ENCODE data around the gene SMC1B.
A peak's percentile ranks its signal among the peaks of the same experiment; 100 is the strongest.

Gene SMC1B

DNA sequence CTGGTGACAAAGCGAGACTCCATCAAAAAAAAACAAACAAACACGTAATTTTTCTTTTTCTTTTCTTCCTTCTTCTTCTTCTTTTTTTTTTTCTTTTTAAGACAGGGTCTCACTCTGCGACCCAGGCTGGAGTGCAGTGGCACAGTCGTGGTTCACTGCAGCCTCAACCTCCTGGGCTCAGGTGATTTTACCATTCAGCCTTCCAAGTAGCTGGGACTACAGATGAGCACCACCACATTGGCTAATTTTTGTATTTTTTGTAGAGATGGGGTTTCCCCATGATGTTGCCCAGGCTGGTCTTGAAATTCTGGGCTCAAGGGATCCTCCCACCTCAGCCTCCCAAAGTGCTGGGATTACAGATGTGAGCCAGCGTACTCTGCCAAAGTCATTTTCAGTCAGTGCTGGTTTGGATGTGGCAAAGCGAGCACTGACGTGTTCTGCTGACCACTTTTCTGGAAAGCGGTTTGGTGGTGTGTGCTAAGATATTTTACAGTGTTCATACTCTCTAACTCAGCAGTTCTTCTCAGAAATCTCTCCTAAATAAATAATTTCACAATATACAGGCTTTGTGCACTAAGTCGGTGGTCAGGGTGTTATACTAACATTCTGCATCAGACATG, 92.9 kb downstream of the SMC1B start:
- DNase-seq (ENCODE audit: low read depth) = no peak

DNA sequence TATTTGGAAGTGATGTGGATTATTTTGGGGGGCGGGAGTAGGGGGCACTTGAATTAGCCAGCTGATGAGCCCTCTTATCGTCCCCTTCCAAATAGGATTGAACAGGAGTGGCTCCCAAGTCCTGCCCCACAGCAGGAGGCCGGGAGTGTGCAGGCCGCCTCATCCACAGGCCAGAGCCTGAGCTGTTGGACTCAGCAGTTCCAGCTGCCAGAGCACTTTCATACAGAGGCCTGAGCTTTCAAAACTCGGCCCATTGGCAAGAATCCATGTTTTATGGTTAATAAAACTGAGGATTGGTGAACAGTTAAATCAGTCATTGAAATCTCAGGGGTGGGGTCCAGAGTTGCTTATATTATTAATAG, 94.1 kb downstream of the SMC1B start:
- no peak for DNase-seq (ENCODE audit: low read depth)

DNA sequence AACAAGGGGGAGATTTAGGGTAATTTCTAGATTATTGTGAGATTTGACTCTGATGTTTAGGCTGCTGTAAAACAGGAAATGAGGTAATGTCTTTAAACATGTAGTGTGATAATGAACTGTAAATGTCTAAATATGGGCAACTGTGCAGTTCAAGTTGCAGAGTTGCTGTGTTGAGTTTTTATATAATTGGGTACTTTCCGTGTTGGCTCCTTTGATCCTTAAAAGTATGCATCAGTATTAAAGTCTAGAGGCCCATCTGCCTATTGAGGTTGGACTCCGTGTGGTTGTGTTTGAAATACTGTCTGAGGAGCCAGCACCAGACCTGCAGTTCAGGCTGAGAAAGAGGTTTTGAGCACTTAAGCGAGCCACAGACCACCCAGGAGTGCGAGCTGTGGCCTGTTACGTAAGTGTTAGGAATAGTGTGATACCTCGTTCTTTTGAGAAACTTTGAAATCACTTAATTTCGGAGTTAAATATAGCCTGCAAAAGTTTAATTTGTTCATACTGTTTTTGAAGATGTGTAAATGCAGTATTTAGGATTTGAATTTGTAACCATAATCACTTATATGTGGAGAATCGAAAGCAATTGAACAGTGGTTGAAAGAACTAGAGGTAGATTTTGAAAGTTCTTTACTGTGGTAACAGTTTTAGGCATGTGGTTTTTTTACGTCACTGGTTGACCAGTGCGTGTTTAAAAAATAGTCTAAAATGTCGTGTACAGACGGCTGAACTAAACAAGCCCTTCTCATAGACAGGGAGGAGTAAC, 94.7 kb downstream of the SMC1B start:
- DNase-seq (ENCODE audit: low read depth) = no peak

DNA sequence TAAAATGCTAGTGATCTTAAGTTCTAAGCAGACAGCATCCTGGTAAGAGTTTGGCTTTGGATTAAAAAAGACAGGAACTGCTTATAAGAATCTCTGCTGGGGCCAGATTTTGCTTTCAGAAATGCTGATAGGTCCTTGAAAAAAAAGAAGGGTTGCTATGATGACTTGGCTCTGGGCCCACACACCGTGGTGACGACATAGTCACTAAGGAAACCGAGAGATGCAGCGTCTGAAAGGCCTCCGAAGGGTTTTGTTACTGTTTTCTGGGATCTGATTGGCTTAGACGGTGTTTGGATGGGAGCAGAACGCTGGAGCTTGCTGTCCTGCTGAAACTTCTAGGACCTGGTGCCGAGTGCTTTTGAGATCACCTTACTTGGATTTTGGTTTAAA, 95.2 kb downstream of the SMC1B start:
- peak; percentile 84 for DNase-seq (ENCODE audit: low read depth)

DNA sequence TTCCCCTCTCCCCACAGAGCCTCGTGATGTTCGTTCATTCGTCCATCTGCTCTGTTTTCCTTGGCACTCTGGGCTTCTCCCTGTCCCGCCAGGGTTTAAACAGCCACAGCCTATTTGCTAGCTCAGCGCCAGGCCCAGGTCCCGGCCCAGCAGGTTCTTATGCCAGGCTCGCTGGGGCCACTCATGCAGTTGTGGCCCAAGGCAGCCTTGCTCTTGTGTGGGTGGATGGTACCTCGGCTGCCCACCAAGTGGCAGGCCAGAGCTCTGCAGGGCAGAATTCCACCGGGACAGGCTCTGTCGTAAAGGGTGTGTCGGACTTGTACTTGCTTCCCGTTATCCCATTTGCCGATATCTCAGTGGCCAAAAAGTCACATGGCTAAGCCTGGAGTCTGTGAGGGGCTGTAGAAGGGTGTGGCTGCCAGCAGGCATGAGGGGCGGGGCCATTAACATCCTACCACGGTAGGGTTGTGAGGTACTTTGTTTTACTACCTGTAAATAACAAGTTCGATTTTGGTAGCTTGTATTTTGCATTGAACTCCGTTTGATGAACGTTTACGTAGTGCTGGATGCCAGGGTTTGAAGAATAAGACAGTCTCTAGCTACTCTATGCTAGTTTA, 95.7 kb downstream of the SMC1B start:
- DNase-seq (ENCODE audit: low read depth) = no peak

DNA sequence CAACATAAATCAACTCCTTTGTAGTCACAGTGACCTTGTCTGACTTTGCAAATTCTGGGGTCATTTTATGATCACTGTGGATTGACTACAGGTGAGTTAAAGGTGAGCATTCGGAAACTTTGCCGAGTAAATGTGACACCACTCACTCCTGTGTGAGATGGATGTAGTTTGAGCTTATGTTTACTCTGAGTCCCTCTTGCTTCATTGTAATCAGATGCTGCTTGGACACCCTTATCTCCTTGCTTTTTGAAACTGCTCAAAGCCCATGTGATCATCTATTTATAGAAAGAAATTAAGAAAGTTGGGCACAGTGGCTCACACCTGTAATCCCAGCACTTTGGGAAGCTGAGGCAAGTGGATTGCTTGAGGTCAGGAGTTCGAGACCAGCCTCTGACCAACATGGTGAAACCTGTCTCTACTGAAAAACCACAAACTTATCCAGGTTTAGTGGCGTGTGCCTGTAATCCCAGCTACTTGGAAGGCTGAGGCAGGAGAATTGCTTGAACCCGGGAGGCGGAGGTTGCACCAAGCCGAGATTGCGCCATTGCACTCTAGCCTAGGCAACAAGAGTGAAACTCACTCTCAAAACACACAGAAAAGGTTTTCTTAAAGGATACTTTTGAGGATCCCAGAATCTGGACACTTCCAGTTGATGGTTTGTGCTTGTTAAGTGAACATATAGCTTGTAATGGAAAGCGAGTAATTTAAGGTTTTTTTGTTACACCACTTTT, 96.4 kb downstream of the SMC1B start:
- DNase-seq (ENCODE audit: low read depth) = no peak

DNA sequence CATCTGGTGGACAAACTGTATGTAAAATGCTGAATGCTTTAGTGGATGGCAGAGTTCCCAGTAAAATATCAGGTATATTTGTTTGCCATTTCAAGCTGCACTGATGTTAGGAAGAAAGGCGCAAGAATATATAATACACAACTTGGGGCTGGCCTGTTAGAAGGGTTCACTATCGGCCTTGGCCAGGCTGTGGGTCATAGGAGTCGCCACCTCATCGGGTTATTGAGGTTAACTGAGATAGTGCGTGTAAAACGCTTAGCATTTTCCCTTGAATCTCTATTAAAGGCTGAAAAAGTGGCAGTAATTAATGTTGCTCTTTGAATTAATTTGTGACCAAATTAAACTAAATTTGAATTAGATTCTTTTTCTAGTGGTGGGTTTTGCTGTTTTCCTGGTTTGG, 98.6 kb downstream of the SMC1B start:
- DNase-seq (ENCODE audit: low read depth) = no peak

DNA sequence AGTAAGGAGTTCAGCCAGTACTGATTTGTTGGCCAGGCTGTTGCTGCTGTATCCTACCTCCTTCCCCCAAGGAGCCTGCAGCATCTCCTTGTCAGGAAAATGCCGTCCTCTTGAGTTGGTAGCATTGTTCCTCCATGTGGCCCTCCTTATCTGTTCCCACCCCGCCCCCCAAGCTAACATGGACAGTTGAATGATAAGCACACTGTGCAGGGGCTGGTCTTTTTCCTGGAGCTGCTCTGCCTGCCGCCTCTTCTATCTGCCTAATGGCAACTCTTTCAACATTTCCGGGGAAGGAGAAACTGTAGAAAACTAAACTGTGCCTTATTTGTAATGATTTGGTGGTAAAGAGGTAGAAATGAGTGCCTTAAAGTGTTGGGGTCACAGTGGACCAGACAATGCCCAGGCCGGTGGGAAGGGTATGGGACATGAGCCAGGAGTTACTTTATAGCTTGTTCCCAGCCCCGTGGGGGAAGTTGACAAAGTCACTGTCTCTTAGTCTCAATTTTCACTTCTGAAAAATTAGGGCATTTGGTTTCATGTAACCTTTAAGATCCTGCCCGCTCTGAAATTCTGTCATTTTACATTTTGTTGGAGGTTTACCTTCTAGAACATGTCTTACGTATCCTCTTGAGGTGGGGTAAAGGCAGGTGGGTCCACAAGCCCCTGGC, 99.2 kb downstream of the SMC1B start:
- DNase-seq (ENCODE audit: low read depth) = no peak

DNA sequence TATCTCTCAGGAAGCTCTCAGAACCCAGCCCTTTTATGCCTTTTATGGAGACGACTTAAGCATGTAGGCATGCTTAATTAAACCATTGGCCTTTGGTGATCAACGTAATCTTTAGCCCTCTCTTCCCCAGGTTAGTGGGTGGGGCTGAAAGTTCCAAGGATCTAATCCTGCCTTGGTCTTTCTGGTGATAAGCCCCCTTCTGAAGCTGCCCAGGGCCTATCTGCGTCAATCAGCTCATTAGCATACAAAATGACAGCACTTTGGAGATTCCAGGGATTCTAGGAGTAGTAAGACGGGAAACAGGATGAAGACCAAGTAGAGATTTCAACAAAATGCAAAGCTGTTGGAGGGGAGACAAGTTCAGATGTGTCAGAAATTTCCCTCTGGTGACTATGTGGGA, 100.5 kb downstream of the SMC1B start:
- no peak for DNase-seq (ENCODE audit: low read depth)

DNA sequence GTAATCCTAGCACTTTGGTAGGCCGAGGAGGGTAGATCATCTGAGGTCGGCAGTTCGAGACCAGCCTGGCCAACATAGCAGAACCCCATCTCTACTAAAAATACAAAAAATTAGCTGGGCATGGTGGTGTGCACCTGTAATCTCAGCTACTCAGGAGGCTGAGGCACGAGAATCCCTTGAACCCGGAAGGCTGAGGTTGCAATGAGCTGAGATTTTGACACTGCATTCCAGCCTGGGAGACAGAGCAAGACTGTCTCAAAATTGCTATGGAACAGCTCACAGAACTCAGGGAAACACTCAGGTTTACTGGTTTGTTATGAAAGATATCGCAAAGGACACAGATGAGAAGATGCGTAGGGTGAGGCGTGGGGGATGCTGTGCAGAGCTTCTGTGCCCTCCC, 101.0 kb downstream of the SMC1B start:
- DNase-seq (ENCODE audit: low read depth) = no peak

DNA sequence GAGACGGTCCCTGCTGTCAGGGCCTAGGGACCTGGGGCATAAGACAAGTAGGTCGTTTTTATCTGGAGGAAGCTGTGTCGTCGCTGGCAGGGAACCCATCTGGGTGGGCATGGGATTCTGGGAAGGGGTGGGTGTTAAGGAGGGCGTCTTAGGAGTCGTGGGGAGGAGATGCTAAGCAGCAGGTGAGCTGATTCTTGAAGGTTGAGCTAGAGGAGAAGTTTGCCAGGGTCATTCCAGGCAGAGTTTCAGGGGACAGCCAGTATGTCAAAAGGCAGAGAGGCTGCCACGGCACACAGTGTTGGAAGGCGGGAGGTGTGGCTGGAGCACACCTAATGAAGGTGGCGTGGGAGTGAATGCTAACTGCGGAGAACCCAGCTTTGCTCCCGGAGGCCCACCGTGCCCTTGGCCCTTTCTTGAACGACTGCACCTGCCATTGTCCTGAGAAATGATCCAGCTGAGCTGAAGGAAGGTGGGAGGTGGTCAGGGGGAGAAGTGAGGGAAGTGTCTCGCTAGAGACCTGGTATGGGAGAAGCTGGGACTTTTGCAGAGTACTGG, 102.3 kb downstream of the SMC1B start:
- DNase-seq (ENCODE audit: low read depth) = no peak

DNA sequence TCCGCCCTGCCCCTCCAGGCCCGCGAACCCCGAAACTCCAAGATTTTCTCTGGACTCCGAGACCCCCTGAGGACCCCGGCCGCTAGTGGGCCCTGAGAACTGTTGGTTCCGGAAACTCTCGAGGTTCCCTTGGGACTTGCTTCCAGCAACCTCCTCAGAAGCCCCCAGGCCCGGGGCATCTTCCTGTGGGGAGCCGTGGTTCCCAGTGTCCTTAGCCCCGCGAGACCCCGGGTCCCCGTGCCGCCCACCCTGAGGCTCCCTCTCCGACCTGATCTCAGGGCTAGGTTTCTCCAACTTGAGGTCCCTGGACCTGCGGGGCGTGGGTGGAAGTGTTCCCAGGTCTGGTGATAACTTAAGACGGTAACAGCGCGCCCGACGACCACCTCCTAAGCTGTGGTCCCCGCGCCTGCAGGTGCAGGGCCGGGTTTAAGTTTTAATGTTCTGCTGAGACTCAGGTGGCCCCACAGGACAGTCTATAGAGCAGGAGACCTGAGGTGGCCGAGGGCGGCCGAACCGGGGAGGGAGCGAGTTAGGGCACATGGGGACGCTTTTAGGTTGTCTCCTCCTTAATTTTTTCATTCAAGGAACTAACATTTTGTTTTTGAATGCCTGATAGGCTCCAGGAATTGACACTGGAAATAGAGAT, 102.9 kb downstream of the SMC1B start:
- DNase-seq (ENCODE audit: low read depth) = no peak

DNA sequence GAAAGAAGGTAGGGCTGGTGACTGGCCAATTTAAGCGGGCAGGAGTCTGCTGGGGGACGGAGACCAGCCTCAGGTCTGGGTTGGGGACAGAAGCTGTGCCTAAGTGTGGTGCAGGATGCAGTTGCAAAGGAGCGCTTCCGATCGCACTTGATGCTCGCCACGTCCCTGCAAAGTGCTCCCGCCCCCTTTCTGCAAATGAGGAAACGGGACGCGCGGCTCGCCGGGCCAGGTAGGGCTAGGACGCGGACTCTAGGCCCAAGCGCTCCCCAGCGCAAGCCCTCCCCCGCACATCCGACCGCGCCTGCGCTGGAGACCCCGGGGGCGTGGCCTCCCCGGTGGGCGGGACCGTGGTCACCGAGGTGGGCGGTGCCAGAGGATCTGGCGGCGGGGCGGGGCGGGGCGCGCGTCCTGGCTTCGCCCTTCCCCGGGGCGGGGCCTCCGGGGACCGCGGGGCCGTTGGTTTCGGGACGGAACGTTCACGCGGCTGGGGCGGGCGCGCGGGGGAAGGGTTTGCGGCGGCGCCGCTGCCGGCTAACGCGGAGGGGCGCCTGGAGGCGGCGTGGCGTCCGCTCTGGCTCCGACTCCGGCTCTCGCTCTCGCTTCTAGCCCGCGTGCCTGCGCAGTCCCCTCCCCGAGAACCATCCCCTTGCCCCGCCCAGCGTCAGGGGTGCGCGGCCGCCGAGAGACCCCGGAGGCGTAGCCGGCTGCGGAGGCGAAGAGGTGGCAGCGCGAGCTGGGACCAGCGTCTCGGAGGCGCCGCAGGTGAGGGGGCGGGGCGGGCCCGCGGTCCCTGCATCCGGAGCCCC, 103.8 kb downstream of the SMC1B start, which contains the start of gene FAM118A:
TSS of gene FAM118A (plus strand) at position 513 of the 806 bp plus-strand sequence. CDS start 12,446 bp downstream, outside the sequence.
- peak; percentile 88 for DNase-seq (ENCODE audit: low read depth)

DNA sequence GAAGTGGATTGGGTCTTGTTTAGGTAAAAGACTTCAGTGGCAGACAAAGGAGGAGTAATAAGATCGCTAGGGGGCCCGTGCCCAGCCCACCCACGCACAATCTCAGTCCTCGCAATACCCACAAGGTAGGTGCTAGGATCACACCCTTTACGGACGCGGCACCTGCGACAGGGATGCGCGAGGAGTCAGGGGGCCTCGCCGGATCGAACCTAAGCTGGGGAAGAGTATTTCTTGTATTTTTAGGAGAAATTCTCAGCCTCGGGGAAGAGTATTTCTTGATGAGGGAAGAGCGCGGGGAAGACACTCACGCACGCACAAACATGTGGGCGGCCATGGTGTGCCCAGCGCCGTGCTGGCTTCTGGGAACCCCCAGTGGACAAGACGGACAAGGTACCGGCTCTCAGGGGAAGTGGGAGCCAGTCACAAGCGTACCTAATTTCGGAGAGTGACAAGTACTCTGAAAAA, 104.4 kb downstream of the SMC1B start:
- no peak for DNase-seq (ENCODE audit: low read depth)

DNA sequence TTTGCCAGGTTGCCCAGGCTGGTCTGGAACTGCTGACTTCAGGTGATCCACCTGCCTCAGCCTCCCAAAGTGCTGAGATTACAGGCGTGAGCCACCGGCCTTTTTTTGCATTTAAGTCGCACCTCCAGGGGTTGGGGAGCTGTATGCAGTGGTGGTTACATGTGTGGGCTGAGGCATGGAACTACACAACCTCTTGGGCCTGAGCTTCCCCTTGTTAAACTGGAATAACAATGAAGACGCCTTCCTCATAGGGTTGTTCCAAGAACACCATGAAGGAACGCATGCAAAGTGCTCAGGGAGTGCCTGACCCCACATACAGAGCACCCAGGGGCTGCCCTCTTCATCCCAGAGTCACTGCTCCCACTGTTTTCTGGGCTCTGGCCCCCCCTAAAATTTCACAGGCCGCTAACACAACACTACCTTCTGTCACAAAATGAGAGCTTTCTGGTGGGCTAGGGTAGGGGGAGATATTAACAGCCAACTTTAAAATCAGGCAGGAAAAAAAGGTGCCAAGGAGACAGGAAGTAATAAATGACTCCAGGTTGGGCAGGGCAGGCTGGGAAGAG, 104.9 kb downstream of the SMC1B start:
- no peak for DNase-seq (ENCODE audit: low read depth)

DNA sequence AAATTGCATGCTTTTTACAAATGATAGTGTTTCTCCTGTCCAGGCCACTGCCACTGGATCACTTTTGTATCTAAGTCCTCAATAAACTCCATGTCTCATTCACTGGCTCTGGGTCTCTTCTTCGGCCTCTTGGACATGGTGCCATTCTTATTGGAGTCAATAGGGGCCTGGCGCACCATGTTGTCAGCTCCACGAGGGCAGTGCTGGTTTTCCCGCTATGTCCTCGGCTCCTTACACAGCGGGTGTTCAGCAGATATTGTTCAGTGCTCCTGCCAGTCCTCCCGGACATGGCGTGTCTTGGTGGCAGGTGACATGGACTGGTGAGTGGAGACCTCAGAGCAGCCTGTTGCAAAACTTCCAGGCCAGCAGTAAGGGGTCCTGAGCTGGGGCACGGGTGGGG, 107.3 kb downstream of the SMC1B start:
- DNase-seq (ENCODE audit: low read depth) = no peak

DNA sequence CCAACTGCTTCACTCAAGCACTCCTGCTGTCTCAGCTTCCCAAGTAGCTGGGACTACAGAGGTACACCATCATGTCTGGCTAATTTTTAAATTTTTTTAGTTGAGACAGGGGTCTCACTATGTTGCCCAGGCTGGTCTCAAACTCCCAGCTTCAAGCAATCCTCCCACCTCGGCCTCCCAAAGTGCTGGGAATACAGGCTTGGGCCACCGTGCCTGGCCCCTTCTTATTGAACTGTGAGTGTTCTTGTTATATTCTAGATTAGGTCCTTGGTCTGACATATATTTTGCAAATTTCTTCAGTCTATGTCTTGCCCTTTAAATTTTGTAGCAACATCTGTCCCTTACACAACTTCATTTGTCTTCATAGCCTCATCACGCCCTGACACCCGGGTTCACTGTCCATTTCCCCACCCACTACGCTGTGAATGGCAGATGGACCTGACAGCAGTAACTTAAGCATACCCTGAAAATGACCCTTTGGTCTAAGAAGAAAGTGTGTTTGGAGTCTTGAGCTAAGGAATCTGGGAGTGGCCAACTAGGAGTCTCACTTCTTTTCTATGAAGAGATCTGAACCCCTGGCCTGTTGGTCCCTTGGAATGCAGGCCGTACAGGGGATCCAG, 107.8 kb downstream of the SMC1B start:
- DNase-seq (ENCODE audit: low read depth) = no peak

DNA sequence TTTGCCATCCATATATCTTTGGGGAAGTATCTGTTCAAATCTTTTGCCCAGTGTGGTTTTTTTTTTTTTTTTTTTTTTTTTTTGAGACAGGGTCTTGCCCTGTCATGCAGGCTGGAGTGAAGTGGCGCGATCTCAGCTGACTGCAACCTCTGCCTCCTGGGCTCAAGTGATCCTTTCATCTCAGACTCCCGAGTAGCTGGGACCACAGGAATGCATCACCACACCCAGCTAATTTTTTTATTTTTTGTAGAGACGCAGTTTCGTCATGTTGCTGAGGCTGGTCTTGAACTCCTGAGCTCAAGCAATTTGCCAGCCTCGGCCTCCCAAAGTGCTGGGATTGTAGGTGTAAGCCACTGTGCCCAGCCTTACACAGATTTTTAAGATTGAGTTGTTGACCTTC, 108.4 kb downstream of the SMC1B start:
- no peak for DNase-seq (ENCODE audit: low read depth)

DNA sequence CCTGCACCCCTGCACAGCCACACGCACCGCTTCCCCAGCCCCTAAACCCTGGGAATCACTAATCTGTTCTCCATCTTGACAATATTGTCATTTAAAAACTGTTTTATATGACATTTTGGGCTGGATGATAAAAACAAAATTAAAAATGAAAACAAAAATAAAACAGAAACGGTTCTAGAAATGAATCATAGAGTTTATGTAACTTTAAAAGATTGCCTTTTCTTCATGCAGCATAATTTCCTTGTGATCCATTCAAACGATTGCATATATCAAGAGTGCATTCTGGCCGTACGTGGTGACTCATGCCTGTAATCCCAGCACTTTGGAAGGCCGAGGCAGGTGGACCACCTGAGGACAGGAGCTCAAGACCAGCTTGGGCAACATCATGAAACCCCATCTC, 110.2 kb downstream of the SMC1B start:
- DNase-seq (ENCODE audit: low read depth) = no peak

DNA sequence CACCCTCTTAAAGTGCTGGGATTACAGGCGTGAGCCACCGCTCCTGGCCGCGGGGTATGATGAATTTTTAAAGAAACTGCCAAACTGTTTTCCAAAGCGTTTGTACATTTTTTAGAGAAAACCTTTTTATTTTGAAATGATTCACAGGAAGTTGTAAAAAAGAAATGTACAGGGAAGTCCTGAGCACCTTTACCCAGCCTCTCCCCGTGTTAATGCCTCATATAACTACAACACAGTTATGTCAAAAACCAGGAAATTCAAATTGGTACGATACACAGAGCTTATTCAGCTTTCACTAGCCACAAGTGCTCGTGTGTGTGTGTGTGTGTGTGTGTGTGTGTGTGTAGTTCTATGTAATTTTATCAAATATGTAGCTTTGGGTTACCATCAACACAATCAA, 110.6 kb downstream of the SMC1B start:
- DNase-seq (ENCODE audit: low read depth) = no peak
